ENCODE results near the gene MYL7. TPM values are rescaled to one million over a fixed set of nuclear protein-coding genes. Genes with fewer than 3 reads are reported as not detected.

Gene MYL7
- total RNA-seq, 1 experiment from 2014 or later, result not detected

GRCh38 chr7:44106311-44107065 is 34.6 kb downstream of the MYL7 start:
- Histone ChIP-seq H3K36me3 (ENCODE audit: insufficient read depth, low read length, poor library complexity, severe bottlenecking) (no peaks in the 10 kb centered on the region), H3K9me3 (ENCODE audit: low read depth, low read length, poor library complexity, severe bottlenecking) (no peaks in the 10 kb centered on the region), H3K4me3 (ENCODE audit: low read depth, low read length, poor library complexity, severe bottlenecking) (no peak overlapping the region), H3K4me1 (ENCODE audit: insufficient read depth, low read length, poor library complexity, severe bottlenecking) (peaks cover 9% of the 10 kb centered on the region), H3K27ac (ENCODE audit: low read depth, low read length, poor library complexity, severe bottlenecking) (no peak overlapping the region), H3K27me3 (replicated peaks; ENCODE audit: insufficient read depth, low read depth, low read length, poor library complexity) (no peaks in the 10 kb centered on the region)
- intact Hi-C loops (cut with micrococcal nuclease; ENCODE audit: unreplicated experiment), result no loop called here
- ChIA-PET POLR2A (ENCODE audit: low non-redundant PET) (no interaction called here), CTCF (no interaction called here)
- no peak for TF ChIP-seq EZH2 (IDR thresholded peaks at IDR 0.05; ENCODE audit: borderline replicate concordance, low read depth, low read length, poor library complexity, severe bottlenecking)
- no peak for TF ChIP-seq CTCF (conservative IDR thresholded peaks at IDR 0.05; ENCODE audit: low read depth, low read length)
- DNase-seq (ENCODE audit: low spot score), result no peak
- no TSS peak for BruUV-seq (replicated peaks)

DNA sequence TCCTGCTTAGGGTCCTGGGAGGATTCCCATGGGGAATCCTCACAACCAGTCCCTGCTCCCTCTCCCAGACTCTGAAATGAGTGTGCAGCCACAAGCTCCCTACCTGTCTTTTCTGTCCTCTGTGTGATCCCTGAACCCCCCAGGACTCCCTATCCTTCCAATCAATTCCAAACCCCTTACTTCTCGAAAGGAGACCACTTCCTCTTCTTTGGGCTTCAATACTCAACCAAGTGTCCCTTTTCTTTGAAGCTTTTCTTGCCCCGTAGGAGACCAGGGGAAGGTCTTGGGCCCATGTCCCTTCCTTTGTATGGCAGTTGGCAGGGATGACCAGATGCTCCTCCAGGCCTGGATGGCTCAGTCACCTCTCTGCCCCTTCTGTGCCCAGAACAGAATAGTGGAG is 35.3 kb downstream of the MYL7 start:
- intact Hi-C loops (cut with micrococcal nuclease; ENCODE audit: unreplicated experiment), result no loop called here
- H3K9me3 ChIP-seq (ENCODE audit: low read depth, low read length, poor library complexity, severe bottlenecking), result no peaks in the 10 kb centered on the region
- no peak overlapping the region for H3K4me3 ChIP-seq (ENCODE audit: low read depth, low read length, poor library complexity, severe bottlenecking)
- peak overlapping the region; percentile 14 for H3K27ac ChIP-seq (ENCODE audit: low read depth, low read length, poor library complexity, severe bottlenecking)
- H3K36me3 ChIP-seq (ENCODE audit: insufficient read depth, low read length, poor library complexity, severe bottlenecking), result no peaks in the 10 kb centered on the region
- BruUV-seq (replicated peaks), result no TSS peak
- POLR2A ChIA-PET (ENCODE audit: low non-redundant PET), result no interaction called here
- no peak for DNase-seq (ENCODE audit: low spot score)
- no peaks in the 10 kb centered on the region for H3K27me3 ChIP-seq (replicated peaks; ENCODE audit: insufficient read depth, low read depth, low read length, poor library complexity)
- TF ChIP-seq CTCF (conservative IDR thresholded peaks at IDR 0.05; ENCODE audit: low read depth, low read length) (no peak), EZH2 (IDR thresholded peaks at IDR 0.05; ENCODE audit: borderline replicate concordance, low read depth, low read length, poor library complexity, severe bottlenecking) (no peak)
- H3K4me1 ChIP-seq (ENCODE audit: insufficient read depth, low read length, poor library complexity, severe bottlenecking), result peaks cover 9% of the 10 kb centered on the region
- CTCF ChIA-PET, result no interaction called here

DNA sequence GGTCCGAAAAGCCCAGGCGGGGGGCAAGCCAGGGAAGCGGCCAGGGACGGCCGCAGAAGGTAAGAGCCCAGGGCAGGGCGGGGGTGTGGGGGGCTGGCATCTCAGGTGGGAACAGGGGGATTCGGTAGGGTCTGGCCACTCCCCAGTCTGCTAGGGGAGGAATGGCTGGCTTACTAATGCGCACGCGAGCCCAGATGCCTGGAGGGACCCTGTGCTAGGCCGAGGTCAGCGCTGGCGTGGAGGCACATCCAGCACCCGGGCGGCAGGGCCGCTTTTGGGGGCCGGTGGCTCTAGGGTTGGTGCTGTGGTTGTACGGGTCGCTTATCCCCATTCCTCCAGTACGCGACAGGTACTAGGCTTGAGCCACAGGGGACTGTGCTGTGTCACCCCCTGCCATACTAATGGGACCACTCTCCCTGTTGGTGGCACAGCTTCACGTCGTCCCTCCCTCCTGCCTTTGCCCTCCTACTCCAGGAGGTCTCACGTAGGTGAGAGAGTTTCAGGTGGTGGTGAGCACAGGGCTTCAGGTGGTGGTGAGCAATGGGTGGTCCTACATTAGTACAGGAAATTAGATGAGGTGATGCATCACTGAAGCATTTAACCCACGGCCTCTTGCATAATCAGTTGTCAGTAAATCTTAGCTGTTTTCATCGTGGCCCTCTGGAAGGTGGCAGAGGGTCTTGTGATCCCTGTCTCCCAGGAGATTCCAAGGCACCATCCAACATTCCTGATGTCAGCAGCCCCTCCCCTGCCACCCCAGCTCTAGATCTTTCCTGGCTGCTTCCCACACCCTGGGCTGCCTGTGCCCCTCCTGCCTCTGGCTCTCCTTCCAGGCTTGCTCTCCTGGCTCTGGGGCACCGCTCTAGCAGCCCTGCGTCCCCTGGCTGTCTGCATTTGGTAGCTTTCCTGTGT is 36.0 kb downstream of the MYL7 start:
- Histone ChIP-seq H3K9me3 (ENCODE audit: low read depth, low read length, poor library complexity, severe bottlenecking) (no peaks in the 10 kb centered on the region), H3K4me1 (ENCODE audit: insufficient read depth, low read length, poor library complexity, severe bottlenecking) (peaks cover 9% of the 10 kb centered on the region), H3K36me3 (ENCODE audit: insufficient read depth, low read length, poor library complexity, severe bottlenecking) (no peaks in the 10 kb centered on the region), H3K27ac (ENCODE audit: low read depth, low read length, poor library complexity, severe bottlenecking) (peak overlapping the region; percentile 76), H3K27me3 (replicated peaks; ENCODE audit: insufficient read depth, low read depth, low read length, poor library complexity) (no peaks in the 10 kb centered on the region), H3K4me3 (ENCODE audit: low read depth, low read length, poor library complexity, severe bottlenecking) (peak overlapping the region; percentile 71)
- ChIA-PET CTCF (no interaction called here), POLR2A (ENCODE audit: low non-redundant PET) (interaction anchor here (0.6 kb wide), 1 partner anchor 37 kb away, joined by 3 read pairs; no protein-coding TSS in a partner anchor)
- no TSS peak for BruUV-seq (replicated peaks)
- DNase-seq (ENCODE audit: low spot score), result no peak
- TF ChIP-seq CTCF (conservative IDR thresholded peaks at IDR 0.05; ENCODE audit: low read depth, low read length), result no peak
- TF ChIP-seq EZH2 (IDR thresholded peaks at IDR 0.05; ENCODE audit: borderline replicate concordance, low read depth, low read length, poor library complexity, severe bottlenecking), result no peak
- intact Hi-C loops (cut with micrococcal nuclease; ENCODE audit: unreplicated experiment), result no loop called here

All from A673 (cell line).